GM23248 (cell line): ENCODE measurements around the gene RFXANK.

Source experiments
- EZH2 ChIP-seq: fragments of 200-600 bp; sonication (generic); IDR thresholded peaks from 2 replicates; pipeline ENCODE4 v1.6.1; 2018; ENCODE audit warnings: antibody characterized with exemption, mild to moderate bottlenecking; ENCODE audit not compliant: insufficient read depth, poor library complexity, severe bottlenecking
- EZH2phosphoT487 ChIP-seq: fragments of 200-600 bp; sonication (generic); IDR thresholded peaks from 2 replicates; pipeline ENCODE4 v1.6.1; 2018; ENCODE audit warnings: antibody characterized with exemption, moderate library complexity, mild to moderate bottlenecking, low read depth; ENCODE audit not compliant: insufficient read depth

GRCh38 chr19:19207637-19208572 lies 15.8 kb downstream of the RFXANK start:
- TF ChIP-seq EZH2 (no peak), EZH2phosphoT487 (no peak)
